GM18861 (cell line): Measurements from ENCODE around the gene SAP30.

Experiments used
- ATAC-seq: cut with Tn5 transposase; IDR thresholded peaks from one replicate; pipeline ENCODE4 v1.9.1; 2021; ENCODE audit not compliant: unreplicated experiment

SAP30 gene

GRCh38 chr4:173411106-173411693 is 40.4 kb downstream of the SAP30 start:
- no peak for ATAC-seq

DNA sequence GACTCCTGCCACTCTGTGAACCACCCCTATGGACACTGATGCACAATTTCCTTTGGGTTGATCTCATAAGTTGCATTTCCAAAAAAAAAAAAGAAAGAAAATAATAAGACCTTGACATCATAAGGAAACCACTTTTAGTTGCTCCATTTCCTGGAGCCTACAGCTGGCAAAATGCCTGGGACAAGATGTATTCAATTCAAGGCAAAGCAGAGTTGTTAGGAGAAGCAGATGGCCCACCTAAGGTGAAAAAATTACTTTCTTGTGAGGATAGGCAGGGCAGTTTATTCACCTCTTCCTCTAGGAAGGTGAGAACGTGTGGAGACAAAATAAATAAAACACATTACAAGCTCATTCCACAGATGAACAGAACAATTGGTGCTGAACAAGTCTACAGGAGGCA is 42.3 kb downstream of the SAP30 start:
- ATAC-seq: no peak

GRCh38 chr4:173414456-173414855 is 43.7 kb downstream of the SAP30 start:
- ATAC-seq: no peak

DNA sequence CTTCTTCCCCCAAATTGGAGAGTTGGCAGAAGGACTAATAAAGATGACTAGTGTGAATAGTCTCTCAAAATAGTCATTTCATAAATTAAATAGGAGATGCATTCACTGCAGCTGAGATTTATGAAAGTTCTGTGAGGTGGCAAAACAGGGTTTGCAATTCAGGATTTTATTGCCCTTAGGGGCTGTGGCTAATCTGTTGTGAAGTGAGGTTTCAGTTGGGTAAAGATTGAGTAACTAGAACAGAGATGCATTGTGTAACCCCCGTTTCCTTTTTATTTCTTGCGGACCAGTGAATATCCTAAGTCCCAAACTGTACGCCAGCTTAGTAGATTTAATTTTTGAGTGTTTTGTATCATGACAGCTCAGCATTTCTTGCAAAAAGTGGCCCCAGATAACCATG is 44.3 kb downstream of the SAP30 start:
- no peak for ATAC-seq

DNA sequence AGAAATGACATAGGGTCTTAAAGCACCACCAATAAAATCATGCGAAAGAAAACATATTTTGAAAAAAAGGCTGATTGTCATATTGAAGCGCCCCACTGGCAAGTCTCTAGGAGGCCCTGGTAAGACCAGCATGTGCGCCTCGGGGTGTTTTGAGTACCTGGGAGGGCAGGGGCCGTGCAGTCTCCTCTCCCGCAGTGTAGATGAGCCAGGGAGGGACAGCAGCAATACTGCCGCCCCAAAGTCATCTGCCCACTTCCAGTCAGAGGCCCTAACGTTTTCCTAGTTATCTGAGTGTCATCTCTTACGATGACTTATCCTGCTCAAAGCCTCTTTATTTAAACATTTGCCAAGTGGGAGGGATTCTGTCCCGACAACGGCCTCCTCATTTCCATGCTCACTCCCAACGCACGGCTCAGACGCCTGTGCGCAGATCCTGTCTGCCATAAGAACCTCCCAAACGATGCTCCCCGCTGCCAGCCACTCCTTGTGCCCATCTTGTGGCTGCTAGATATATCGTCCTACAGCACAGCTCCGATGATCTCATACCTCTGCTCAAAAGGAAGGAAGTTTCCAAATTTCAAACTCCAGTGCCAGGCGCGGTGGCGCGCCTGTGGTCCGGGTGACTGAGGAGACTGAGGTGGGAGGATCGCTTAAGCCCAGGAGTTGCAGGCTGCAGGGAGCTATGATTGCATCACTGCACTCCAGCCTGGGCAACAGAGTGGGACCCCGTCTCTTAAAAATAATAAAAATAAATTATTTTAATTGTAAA is 45.3 kb downstream of the SAP30 start:
- ATAC-seq: no peak

- ATAC-seq: no peak
Observed at GRCh38 chr4:173417833-173418232, 47.1 kb downstream of the SAP30 start.

DNA sequence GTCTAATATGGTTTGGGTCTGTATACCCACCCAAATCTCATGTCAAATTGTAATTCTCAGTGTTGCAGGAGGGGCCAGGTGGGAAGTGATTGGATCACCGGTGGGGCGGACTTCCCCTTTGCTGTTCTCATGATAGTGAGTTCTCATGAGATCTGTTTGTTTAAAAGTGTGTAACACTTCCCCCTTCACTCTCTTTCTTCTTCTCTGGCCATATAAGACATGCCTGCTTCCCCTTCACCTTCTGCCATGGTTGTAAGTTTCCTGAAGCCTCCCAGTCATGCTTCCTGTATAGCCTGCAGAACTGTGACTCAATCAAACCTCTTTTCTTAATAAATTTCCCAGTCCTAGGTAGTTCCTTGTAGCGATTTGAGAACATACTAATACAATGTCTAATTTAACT is 47.9 kb downstream of the SAP30 start:
- ATAC-seq: no peak

- no peak for ATAC-seq
Observed at GRCh38 chr4:173420324-173420752, 49.6 kb downstream of the SAP30 start.

DNA sequence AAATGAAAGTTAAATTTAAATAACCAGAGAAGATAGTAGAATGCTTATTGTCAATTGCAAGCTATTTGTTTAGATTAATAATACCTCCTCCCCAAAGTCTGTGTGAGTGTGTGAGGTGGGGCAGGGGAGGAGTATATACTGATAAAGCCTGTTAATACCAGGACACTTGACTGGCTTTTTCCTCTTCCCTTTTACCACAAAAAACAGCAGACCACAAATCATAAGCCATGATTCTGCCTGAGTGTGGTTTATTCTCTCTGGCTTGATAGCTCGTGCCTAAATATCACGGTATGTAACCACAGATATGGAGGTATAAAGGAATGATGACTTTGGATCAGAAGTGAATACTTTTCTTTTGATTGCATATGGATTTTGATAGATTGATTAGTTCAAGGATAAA is 50.0 kb downstream of the SAP30 start:
- ATAC-seq: no peak

DNA sequence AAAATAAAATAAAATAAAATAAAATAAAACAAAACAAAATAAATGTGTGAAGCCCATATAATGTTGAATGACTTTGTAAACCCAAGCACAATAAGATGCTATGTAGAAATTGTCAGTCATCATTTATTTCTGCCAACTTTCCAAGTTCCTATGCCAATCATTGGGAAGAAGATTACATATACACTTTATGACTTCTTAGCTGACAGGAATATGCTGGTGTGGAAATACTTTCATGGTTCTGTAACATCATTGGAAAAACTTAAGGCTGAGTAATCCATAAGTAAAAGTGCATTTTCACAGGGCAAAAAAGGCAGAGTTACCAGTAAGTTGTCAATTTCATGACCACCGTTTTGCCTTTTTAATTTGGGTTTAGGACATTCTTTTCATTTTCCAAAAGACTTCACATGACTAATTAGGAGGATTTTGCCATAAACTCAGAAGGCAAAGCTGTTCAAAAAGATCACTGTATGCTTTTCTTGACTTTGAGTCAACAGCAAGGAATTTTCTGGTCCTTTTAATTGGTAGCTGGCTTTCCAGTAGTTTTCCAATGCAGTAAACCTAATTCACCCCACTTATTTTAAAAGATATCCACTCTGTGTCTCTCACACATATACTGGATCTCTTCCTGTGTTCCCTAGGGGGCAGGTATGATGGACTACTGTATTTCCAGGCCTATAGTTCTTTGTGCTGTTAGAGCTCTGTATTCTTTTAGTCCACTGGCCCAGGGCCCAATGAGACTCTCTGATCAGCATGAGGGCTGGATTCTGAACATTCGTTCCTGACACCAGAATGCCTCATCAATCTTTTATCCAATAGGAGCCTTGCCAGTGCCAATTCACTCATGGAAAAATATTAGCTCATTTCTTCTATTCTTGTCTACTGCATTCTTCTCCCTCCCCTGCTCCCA is 54.4 kb downstream of the SAP30 start:
- ATAC-seq: no peak

DNA sequence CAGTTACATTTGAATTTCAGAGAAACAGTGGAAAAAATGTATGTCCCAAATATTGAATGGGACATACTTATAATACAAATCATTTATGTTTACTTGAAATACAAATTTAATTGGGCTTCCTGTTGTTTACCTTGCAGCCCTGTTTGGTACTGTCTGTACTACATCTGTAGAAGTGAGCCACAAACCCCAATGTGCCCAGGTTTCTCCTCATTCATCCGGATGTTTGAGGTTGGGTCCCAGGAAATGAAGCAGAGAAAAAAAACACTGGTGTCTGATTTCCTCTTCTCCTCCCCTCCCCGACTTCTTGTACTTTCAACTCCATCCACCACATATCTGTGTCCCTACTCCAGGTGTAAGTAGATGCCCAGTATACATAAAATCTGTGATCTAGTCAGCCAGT is 55.3 kb downstream of the SAP30 start:
- no peak for ATAC-seq
